Activated CD4-positive, CD25-positive, alpha-beta regulatory T cell treated with anti-CD3 and anti-CD28 coated beads, Interleukin-2, amount 50 U/mL, for 24 hours (primary cell): Measurements from ENCODE around the gene NFATC2.
"Not testable (repeated sequence)": the region's sequence is repeated elsewhere in the genome, so short reads cannot be mapped to it uniquely, and the experiment has no call there.

Experiments used
- ATAC-seq, 2 donors: fragments of 150-1000 bp; cut with Tn5 transposase; one replicate each; pipeline ENCODE4 v1.10.0; 2021; ENCODE audit warnings: mild to moderate bottlenecking in 1 of 2, moderate library complexity in 1 of 2

The NFATC2 gene

GRCh38 chr20:51567622-51568021, 25.1 kb upstream of the NFATC2 start:
- ATAC-seq, result no peak

DNA sequence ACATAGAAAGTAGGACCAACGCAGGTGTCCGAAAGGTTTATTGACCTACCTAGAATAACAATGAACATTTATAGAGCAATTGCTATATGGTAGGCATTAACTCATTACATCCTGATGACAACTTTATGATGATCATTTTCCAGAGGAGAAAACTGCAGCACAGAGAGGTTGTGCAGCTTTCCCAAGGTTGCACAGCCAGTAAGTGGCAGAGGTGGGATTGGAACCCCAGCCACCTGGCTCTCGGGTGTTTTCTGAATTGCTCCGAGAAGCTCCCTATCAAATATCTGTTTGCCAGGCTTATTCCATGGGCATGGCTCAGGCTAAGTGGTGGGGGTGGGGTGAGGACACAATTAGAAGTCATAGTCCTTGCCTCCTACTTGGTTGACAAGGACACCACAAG, 24.1 kb upstream of the NFATC2 start:
- no peak for ATAC-seq

DNA sequence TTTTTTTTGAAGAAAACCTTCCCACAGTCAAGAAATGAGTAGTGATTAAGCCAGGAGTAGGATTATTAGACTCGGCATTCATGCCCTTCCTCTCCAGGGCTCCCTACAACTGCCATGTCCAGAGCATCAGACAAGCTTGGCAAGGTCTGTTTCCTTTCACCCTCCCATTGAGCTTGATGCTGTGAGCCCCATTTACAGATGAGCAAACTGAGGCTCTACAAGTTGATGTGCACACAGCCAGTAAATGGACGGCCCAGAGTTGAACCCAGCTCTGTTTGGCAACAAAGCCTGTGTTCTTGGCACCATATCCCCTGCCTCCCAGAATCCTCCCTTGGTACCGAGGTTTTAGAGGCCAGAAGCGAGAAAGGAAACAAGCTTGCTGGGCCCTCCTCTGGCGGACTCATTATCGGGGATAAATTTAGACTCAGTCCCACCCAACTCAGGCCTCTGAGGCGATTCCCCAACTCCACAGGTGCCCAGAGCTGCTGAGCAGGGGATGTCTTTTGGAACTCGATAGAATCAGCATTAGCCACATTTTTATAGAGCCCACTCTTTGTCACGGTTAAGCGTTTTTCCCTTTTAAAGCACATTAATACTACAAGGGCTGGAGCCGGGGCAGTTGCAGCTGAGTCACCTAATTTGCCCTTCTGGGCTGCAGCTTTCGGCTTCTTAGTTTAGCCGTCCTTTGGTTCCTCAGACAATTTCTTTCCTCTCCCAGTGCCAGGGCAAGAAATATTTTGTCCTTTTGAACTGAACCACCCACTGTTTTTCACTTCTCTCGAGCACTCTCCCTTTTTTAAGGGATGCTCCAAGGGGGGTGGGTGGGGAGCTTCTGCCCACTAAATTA, 23.0 kb upstream of the NFATC2 start:
- no peak for ATAC-seq

DNA sequence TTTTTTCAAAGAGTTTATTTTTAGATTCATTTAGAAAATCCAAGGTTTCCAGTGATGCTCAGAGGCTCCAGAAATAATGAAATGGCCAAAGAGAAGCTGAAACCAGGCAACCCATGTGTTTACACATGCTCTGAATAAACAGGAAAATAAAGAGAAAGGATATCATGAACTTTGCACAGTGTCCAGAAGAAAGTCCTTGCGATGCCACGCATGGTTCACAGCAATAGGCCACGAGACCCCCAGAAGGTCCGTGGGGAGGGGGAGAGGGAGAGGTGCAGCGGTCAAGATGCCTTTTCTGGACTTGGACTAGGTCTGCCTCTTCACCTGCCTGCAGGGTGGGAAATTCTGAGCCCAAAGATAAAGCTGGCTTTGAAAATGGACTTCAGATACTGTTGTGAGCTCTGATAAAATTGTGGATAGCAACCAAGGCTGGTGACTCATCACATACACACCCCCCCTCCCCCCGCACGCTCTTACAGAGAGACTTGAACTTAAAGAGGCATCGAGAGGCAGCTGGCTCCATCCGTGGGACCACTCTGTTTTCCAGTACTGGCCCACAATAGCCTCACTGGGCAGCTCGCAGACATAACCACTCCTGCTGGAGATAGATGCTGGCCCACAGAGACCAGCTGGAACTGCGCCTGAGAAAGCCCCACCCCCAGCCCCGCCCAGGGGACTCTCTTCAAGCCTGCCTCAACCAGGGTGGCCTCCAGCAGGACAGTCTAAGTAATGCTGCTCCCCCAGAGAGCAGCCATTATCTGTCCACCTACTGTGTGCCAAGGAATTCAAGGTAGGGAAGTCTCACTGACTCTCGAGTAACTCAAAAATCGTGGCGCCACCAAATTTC, 21.2 kb upstream of the NFATC2 start:
- peak in 1 of 2 donors; percentile 41 for ATAC-seq

GRCh38 chr20:51563174-51563485, 20.6 kb upstream of the NFATC2 start:
- no peak for ATAC-seq

GRCh38 chr20:51562332-51563173, 20.0 kb upstream of the NFATC2 start:
- peak; percentile 13 to 53 for ATAC-seq

GRCh38 chr20:51562027-51562331, 19.5 kb upstream of the NFATC2 start:
- ATAC-seq, result no peak

DNA sequence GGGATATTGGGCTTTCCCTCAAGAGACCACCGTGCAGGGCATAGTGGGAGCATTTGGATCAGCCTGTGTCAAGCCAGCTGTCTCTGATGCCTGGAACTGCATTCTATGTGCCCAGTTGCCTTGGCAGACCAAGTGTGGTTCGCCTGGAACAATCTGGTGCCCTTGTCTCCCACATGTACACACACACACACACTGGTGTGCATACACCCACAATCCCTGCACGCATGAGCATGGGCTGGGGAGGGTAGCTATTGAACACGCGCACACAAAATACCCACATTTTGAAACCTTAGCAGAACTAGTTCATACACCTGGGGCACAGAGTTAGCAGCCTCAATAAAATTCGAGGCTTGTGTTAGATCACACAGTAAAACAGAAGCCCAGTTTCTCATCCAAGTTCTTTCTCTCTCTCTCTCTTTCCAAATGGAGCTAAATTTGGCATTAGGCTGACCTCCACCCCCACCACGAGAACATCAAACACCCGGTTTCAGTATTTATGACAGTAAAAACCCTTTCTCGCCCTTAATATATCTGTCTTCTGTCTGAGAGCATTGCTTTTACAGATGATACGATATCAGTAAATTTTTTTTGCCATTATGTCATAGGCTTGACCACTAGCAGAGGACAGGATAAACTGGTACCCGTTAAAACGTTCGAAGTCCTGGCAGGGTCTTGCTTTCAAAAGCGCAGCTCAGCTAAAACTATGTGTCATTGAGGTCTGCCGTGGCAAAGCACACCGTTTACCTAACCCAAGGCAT, 18.2 kb upstream of the NFATC2 start:
- no peak for ATAC-seq

GRCh38 chr20:51560042-51560441, 17.5 kb upstream of the NFATC2 start:
- no peak for ATAC-seq

- peak; percentile 64 to 74 for ATAC-seq
Observed at GRCh38 chr20:51554538-51555165, 12.1 kb upstream of the NFATC2 start.

DNA sequence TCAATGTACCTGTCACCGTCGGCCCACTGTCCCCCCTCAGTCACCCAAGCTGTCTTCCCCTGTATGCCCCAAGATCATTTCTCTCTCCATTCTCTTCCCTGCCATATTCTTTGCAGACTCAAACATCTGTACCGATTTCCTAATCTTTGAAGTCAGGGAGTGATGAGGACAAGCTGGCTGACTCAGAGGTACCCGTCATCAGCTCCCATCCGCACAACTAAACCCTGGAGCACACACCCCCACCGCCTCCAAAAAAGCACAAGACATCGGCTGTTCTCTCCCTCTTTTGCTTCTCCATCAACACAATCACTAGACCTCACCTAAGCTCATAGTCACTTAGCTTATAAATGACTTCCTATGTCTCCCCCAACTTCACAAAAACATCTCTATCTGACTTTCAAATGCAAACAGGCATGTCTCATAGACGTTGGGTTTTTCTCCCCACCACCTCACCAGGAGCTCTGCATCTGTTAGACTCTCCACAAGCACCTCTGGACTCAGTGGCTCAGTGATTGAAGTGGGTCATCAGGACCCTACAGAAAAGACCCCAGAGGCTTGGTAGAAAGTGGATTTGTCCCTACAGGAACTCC, 11.5 kb upstream of the NFATC2 start:
- peak; percentile 44 to 55 for ATAC-seq

GRCh38 chr20:51551186-51551585, 8.7 kb upstream of the NFATC2 start:
- ATAC-seq, result no peak

DNA sequence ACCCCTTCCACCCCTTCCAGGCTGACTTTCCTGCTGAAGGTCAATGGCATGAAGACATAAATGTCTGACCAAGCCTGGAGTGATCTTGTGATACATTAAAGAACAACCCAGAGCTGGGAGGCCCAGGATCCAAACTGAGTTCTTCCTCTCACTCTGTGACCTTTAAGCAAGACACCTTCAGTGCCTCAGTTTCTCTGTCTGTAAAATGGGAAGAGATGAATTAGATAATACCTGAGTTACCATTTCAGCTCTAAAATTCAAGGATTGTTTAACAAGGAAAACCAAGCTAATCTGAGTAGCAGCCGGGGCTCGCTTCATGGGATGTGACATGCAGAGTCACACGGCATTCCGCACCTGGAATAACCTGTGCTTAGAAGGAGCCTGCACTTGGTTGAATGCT, 7.0 kb upstream of the NFATC2 start:
- no peak for ATAC-seq

DNA sequence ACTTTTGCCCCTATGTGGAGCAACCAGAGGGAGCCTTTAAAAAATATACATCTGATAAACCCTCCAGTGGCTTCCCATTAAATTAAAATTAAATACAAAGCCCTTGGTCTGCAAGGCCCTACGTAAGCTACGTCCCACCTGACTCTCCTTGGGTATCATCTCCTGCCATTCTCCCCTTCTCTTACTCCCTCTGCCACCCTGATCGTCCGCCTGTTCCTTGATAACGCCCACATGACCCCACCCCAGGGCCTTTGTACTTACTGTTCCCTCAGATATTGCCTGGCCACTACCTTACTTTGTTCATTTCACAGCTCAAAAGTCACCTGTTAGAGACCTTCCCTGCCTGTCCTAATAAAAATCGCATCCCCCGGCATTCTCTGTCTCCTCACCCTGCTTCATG, 5.4 kb upstream of the NFATC2 start:
- no peak for ATAC-seq

DNA sequence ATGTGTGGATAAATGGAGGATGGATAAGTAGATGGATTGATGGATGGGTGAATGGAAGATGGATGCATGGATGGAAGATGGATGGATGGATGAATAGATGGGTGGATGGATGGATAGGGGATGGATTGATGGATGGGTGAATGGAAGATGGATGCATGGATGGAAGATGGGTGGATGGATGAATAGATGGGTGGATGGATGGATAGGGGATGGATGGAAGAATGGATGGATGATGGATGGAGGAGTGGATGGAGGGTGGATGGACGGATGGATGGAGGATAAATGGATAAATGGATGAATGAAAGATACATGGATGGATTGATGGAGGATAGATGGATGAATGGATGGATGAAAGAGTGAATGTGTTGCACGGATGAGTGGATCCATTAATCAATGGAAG, 3.0 kb upstream of the NFATC2 start:
- ATAC-seq, result no peak

GRCh38 chr20:51543422-51543788, 886 bp upstream of the NFATC2 start:
- ATAC-seq, result no peak

GRCh38 chr20:51542033-51542570, 417 bp downstream of the NFATC2 start:
- peak; percentile 40 to 43 for ATAC-seq

GRCh38 chr20:51541189-51542032, 1.1 kb downstream of the NFATC2 start:
- peak; percentile 78 for ATAC-seq

GRCh38 chr20:51540580-51540979, 1.9 kb downstream of the NFATC2 start:
- ATAC-seq, result no peak

DNA sequence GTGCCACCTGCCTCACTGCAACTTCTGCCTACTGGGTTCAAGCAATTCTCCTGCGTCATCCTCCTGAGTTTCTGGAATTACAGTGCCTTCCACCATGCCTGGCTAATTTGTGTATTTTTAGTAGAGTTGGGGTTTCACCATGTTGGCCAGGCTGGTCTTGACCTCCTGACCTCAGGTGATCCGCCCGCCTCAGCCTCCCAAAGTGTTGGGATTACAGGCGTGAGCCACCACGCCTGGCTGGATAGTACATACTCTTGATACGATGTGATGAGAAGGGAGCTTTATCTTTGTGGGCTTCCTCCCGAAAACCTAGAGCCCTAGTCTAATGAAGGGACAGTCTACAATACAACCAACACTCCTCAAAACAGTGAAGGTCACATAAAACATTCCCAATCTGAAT, 2.4 kb downstream of the NFATC2 start:
- not testable (repeated sequence) for ATAC-seq
